Astrocyte of the spinal cord (primary cell): ENCODE results near the gene TNIP2.

Experiments used
- DNase-seq: peaks from one replicate; pipeline ENCODE4 v3.0.0; 2011; ENCODE audit warnings: low read depth, low spot score
- H3K4me3 ChIP-seq: 2 replicates; pipeline ENCODE4 v1.5.1; 2011; ENCODE audit warnings: low read depth, mild to moderate bottlenecking, low read length, moderate library complexity
- in situ Hi-C: cut with HindIII; loops from 2 replicates; pipeline ENCODE4 v1.10.0; 2017; ENCODE audit warnings: low sequenced_read_pairs
- TF ChIP-seq, protein P1 (sequence below): IDR thresholded peaks from 2 replicates; pipeline ENCODE4 v1.5.1; 2012; ENCODE audit warnings: low read depth, mild to moderate bottlenecking, low read length, inconsistent platforms

The TNIP2 gene

DNA sequence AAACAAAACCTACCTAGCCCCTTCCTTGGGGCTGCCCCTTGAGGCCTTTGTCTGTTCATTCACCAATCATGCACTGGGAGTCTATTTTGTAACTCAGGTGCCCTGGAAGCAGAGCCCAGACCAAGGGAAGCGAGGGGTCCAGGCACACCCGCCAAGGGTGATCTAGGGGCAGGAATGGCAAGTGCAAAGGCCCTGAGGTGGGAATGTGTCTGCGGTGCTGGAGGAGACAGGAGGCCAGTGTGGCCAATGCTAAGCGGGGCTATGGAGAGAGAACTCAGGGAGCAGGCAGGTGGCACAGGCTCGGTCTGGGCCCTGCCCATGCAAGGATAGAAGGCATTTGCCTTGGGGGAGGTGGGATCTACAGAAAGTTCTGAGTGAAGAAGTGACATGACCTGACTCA lies 33.2 kb upstream of the TNIP2 start:
- no peak overlapping the region for H3K4me3 ChIP-seq
- in situ Hi-C loops: no loop called here
- TF ChIP-seq, protein P1, sequence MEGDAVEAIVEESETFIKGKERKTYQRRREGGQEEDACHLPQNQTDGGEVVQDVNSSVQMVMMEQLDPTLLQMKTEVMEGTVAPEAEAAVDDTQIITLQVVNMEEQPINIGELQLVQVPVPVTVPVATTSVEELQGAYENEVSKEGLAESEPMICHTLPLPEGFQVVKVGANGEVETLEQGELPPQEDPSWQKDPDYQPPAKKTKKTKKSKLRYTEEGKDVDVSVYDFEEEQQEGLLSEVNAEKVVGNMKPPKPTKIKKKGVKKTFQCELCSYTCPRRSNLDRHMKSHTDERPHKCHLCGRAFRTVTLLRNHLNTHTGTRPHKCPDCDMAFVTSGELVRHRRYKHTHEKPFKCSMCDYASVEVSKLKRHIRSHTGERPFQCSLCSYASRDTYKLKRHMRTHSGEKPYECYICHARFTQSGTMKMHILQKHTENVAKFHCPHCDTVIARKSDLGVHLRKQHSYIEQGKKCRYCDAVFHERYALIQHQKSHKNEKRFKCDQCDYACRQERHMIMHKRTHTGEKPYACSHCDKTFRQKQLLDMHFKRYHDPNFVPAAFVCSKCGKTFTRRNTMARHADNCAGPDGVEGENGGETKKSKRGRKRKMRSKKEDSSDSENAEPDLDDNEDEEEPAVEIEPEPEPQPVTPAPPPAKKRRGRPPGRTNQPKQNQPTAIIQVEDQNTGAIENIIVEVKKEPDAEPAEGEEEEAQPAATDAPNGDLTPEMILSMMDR: no peak
- DNase-seq: no peak

DNA sequence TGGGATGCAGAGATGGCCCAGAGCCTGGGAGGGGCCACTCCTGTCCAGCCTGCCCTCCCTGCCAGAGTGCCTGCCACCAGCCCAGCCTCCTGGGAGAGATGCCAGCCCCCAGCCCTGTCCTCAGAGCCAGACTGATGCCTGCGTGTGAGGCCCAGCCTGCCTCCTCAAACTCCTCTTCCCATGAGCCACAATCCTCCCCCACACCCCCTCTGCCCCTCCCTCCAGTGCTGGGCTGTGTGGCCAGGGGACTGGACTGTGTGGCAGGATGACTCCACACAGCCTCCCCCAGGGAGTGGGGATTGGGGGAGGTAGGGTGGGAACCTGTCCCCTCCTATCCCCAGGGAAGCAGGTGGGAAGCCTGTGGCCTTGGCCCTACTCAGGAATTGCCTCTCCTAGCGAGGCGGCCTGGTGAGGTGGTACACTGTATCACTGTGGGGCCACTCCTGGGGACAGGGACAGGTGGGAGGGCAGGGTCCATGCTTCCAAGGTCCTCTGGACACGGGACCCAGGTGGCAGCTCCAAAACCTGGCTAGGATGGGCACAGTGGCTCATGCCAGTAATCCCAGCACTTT lies 32.5 kb upstream of the TNIP2 start:
- DNase-seq: no peak
- in situ Hi-C loops: no loop called here
- TF ChIP-seq, protein P1: no peak
- H3K4me3 ChIP-seq: no peak overlapping the region

DNA sequence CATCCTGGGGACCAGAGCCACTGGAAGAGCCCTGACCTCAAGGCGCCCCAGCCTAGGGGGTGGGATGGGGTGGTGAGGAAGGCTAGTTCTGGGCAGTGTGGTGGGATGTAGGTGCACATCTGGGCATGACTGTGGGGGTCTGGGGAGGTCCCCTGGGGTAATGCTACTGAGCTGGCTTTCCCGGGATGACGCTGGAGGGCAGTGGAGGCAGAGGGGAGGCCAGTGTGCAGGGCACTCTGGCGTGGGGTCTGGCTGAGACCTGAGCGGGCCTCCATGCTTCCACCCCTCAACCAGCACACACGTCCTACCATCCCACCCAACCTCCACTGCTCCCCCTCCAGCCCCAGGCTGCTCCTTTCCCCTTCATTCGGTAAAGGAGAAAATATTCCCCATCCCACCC lies 32.0 kb upstream of the TNIP2 start:
- DNase-seq: no peak
- no peak overlapping the region for H3K4me3 ChIP-seq
- in situ Hi-C loops: no loop called here
- TF ChIP-seq, protein P1: no peak

DNA sequence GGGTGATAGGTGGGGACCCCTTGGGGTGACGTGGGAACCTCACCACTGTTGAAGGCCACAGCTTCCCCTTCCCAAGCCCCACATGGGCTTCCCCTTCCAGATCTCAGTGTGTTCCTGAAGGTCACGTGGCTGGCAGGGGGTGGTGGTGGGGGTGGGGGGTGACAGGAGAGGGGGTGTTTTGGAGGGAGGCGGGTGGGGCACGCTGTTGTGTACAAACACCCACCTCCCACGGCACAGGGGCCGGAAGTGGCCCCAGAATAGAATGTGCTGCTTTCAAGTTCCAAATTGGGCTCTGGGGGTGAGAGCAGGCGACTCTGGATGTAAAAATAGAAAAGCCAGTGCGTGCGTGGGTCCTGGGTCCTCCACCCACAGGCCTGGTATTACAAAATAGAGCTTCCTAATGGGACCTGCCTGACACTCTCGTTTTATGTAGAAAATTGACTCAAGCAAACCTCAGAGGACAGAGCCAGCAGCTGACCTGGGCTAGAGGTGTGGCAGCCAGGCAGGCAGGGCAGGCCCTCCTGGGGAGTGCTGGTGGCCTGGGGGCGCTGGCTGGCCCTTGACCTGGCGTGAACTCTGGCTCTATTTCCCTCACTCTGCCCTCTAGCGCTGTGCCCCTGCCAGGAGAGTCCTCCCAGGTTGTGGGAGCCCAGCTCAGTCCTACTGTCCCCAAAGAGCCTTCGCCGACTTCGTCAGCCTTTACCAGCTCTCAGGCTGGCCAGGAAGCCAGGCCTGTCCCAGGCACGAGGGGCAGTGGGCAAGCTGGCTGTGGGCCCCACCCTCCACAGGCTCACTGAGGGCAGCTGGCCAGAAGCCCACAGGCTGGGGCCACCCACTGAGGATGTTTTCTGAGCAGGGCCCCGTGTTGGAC lies 31.3 kb upstream of the TNIP2 start:
- TF ChIP-seq, protein P1: no peak
- H3K4me3 ChIP-seq: no peak overlapping the region
- no peak for DNase-seq
- in situ Hi-C loops: no loop called here

DNA sequence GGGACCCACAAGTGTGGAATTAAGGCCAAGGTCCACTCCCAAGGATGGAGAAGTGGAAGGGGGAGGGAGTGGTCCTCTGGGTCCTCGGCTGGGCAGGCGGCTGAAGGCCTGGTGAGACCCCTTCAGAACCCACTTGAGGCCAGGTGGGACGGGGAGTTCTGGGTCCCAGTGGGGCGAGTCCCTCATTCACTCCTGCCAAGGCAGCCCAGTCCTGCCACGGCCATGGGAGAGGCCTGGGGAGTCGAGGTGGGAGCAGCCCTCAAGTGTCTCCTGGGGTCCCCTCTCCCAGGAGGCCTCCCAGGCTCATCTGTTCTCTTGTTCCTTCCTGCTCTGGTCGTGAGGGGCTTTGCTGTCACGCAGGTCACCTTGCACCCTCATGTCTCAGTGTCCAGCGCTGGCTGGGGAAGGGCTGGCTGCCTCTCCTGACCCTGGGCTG lies 30.7 kb upstream of the TNIP2 start:
- H3K4me3 ChIP-seq: no peak overlapping the region
- in situ Hi-C loops: no loop called here
- DNase-seq: no peak
- TF ChIP-seq, protein P1: no peak

DNA sequence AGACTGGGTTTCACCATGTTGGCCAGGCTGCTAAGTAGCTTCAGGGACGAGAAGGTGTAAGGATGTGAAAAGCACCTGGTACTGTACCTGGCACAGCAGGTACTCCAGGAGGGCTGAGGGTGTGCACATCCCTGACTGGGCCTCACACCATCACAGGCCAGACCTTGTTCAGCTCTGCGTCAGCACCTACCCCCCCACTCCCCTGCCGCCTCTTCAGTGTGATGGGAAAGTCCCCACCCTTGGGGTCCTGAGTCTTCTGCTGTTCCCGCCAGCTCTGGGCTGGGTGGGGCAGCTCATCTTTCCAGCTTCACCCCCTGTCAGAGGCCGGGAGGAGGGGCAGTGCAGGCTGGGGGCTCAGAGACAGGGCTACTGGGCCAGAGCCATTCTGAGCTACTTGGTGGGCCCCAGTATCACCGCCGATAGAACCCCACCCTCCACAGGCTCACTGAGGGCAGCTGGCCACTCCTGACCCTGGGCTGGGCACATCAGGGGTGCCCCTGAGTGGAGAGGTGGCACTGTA lies 30.1 kb upstream of the TNIP2 start:
- TF ChIP-seq, protein P1: no peak
- no peak overlapping the region for H3K4me3 ChIP-seq
- in situ Hi-C loops: no loop called here
- DNase-seq: no peak
